HCT116 (cell line): ENCODE measurements around the gene CPZ. TPM values are rescaled to one million over a fixed set of nuclear protein-coding genes. Genes with fewer than 3 reads are reported as not detected.

Experiments
- ATAC-seq: fragments of 200-7000 bp; cut with Tn5 transposase; 2 replicates; pipeline ENCODE4 v1.9.1; 2020; ENCODE audit warnings: mild to moderate bottlenecking, moderate library complexity
- BruUV-seq: library from RNA; stranded (reverse); fragments of 400-500 nt; replicated peaks from 2 replicates; lab custom pipeline; 2021; lab: Mats Ljungman, UMichigan
- CTCF ChIA-PET: fragments of 300-600 bp; sonication (Branson Sonifier 250); formaldehyde crosslinking; loops from one replicate; lab custom pipeline; 2021; ENCODE audit warnings: antibody characterized with exemption; lab: Charles Lee
- POLR2A ChIA-PET: fragments of 300-600, 350-600 bp; sonication (Branson Sonifier 250); formaldehyde crosslinking; loops from one replicate; lab custom pipeline; 2021; ENCODE audit warnings: antibody characterized with exemption; lab: Charles Lee
- RAD21 ChIA-PET, 2 experiments: fragments of 300-600 bp; sonication (Branson Sonifier 250); formaldehyde crosslinking; loops; one replicate each; lab custom pipeline; 2023; ENCODE audit warnings: low total read pairs in 2 of 2; ENCODE audit not compliant: uncharacterized antibody in 2 of 2, unreplicated experiment in 2 of 2, low non-redundant PET in 1 of 2; lab: Charles Lee
- DNase-seq: peaks from one replicate; pipeline ENCODE4 v3.0.0-alpha.2; 2010; ENCODE audit warnings: low read depth, low spot score
- H2AFZ ChIP-seq: fragments of 200-600 bp; shearing (Covaris generic), sonication (generic); 2 replicates; pipeline ENCODE4 v1.6.1; 2017; ENCODE audit warnings: low read depth, mixed run types, mixed read lengths, antibody characterized with exemption, low read length; ENCODE audit not compliant: poor library complexity, severe bottlenecking
- H3K27ac ChIP-seq: 2 replicates; pipeline ENCODE4 v1.5.1; 2012; ENCODE audit warnings: low read depth, low read length
- H3K27me3 ChIP-seq: fragments of 200-600 bp; sonication (generic); 2 replicates; pipeline ENCODE4 v1.6.1; 2016; ENCODE audit warnings: mixed run types, low read length, mixed read lengths; ENCODE audit not compliant: insufficient read depth
- H3K36me3 ChIP-seq, 2 experiments: fragments of 200-500 bp in 1 of 2; fragments of 200-600 bp in 1 of 2; sonication (Bioruptor generic) in 1 of 2; sonication (generic) in 1 of 2; 2 replicates each; pipeline versions ENCODE4 v1.5.1 to v1.6.1; 2014 to 2016; ENCODE audit warnings: low read length in 2 of 2, inconsistent platforms in 1 of 2, mixed read lengths in 1 of 2, mixed run types in 1 of 2; ENCODE audit not compliant: insufficient read depth in 2 of 2, control insufficient read depth in 1 of 2
- H3K4me1 ChIP-seq, 2 experiments: fragments of 200-600 bp in 1 of 2; sonication (generic) in 1 of 2; 2 replicates each; pipeline versions ENCODE4 v1.5.1 to v1.6.1; 2012 to 2017; ENCODE audit warnings: low read length in 2 of 2, inconsistent platforms in 1 of 2, mild to moderate bottlenecking in 1 of 2, mixed read lengths in 1 of 2, mixed run types in 1 of 2, moderate library complexity in 1 of 2; ENCODE audit not compliant: insufficient read depth in 2 of 2, control insufficient read depth in 1 of 2
- H3K4me2 ChIP-seq: fragments of 200-600 bp; sonication (generic); 2 replicates; pipeline ENCODE4 v1.6.1; 2017; ENCODE audit warnings: mixed run types, low read length, mixed read lengths
- H3K4me3 ChIP-seq, 2 experiments: fragments of 200-600 bp in 1 of 2; sonication (generic) in 1 of 2; replicated peaks in 1 of 2; 2 replicates each; pipeline ENCODE4 v1.5.1; 2011 to 2016; ENCODE audit warnings: low read length in 2 of 2, control low read depth in 1 of 2, low read depth in 1 of 2, mild to moderate bottlenecking in 1 of 2, mixed read lengths in 1 of 2, mixed run types in 1 of 2
- H3K79me2 ChIP-seq: fragments of 200-600 bp; sonication (generic); 2 replicates; pipeline ENCODE4 v1.6.1; 2017; ENCODE audit warnings: mild to moderate bottlenecking, mixed run types, low read length, moderate library complexity, mixed read lengths; ENCODE audit not compliant: insufficient read depth
- H3K9ac ChIP-seq: fragments of 200-600 bp; sonication (generic); 2 replicates; pipeline ENCODE4 v1.6.1; 2016; ENCODE audit warnings: low read length, mixed read lengths
- H3K9me2 ChIP-seq: fragments of 200-600 bp; sonication (generic), shearing (Covaris generic); 2 replicates; pipeline ENCODE4 v1.6.1; 2017; ENCODE audit warnings: mixed run types, mild to moderate bottlenecking, moderate library complexity; ENCODE audit not compliant: insufficient read depth
- H3K9me3 ChIP-seq, 2 experiments: fragments of 200-500 bp in 1 of 2; fragments of 200-600 bp in 1 of 2; sonication (Bioruptor generic) in 1 of 2; sonication (generic) in 1 of 2; 2 replicates each; pipeline ENCODE4 v1.6.1; 2014 to 2017; ENCODE audit warnings: low read length in 2 of 2, mixed read lengths in 2 of 2, inconsistent platforms in 1 of 2, low read depth in 1 of 2, mild to moderate bottlenecking in 1 of 2, mixed run types in 1 of 2, moderate library complexity in 1 of 2; ENCODE audit not compliant: control insufficient read depth in 1 of 2, insufficient read depth in 1 of 2
- H4K20me1 ChIP-seq: fragments of 200-600 bp; sonication (generic), shearing (Covaris generic); 2 replicates; pipeline ENCODE4 v1.6.1; 2017; ENCODE audit warnings: mixed run types, mild to moderate bottlenecking, moderate library complexity; ENCODE audit not compliant: insufficient read depth
- ATF3 ChIP-seq: IDR thresholded peaks from 2 replicates; pipeline ENCODE4 v1.6.1; 2012
- CBX3 ChIP-seq: IDR thresholded peaks from 2 replicates; pipeline ENCODE4 v1.6.1; 2012; ENCODE audit warnings: low read depth
- CTCF ChIP-seq, 3 experiments: fragments of 200-600 bp in 1 of 3; sonication (generic) in 1 of 3; IDR thresholded peaks in 2 of 3; conservative IDR thresholded peaks in 1 of 3; 2 replicates each; pipeline ENCODE4 v1.5.1; 2012 to 2017; ENCODE audit warnings: low read depth in 2 of 3, low read length in 2 of 3, antibody characterized with exemption in 1 of 3, borderline replicate concordance in 1 of 3, control low read depth in 1 of 3, mild to moderate bottlenecking in 1 of 3, mixed read lengths in 1 of 3, mixed run types in 1 of 3, moderate library complexity in 1 of 3; ENCODE audit not compliant: insufficient read depth in 1 of 3
- EGR1 ChIP-seq: IDR thresholded peaks from 2 replicates; pipeline ENCODE4 v1.6.1; 2012; ENCODE audit warnings: low read depth
- ELF1 ChIP-seq: IDR thresholded peaks from 2 replicates; pipeline ENCODE4 v1.6.1; 2012; ENCODE audit warnings: low read depth, borderline replicate concordance
- JUND ChIP-seq: IDR thresholded peaks from 2 replicates; pipeline ENCODE4 v1.6.1; 2012
- MAX ChIP-seq: IDR thresholded peaks from 2 replicates; pipeline ENCODE4 v1.6.1; 2012
- POLR2AphosphoS5 ChIP-seq: IDR thresholded peaks from 2 replicates; pipeline ENCODE4 v1.6.1; 2011; ENCODE audit warnings: mild to moderate bottlenecking, low read depth, low read length, moderate library complexity
- RAD21 ChIP-seq: IDR thresholded peaks from 2 replicates; pipeline ENCODE4 v1.6.1; 2012; ENCODE audit warnings: low read depth, mild to moderate bottlenecking
- REST ChIP-seq: IDR thresholded peaks from 2 replicates; pipeline ENCODE4 v1.6.1; 2012; ENCODE audit warnings: low read depth
- SIN3A ChIP-seq: IDR thresholded peaks from 2 replicates; pipeline ENCODE4 v1.6.1; 2012; ENCODE audit warnings: low read depth
- SRF ChIP-seq: IDR thresholded peaks from 2 replicates; pipeline ENCODE4 v1.6.1; 2012; ENCODE audit warnings: low read depth
- TCF7L2 ChIP-seq: IDR thresholded peaks from 2 replicates; pipeline ENCODE4 v1.7.0; 2011; ENCODE audit warnings: borderline replicate concordance, inconsistent platforms; ENCODE audit not compliant: insufficient read depth, insufficient read length; ENCODE audit errors: extremely low read depth
- ZBTB33 ChIP-seq: IDR thresholded peaks from 2 replicates; pipeline ENCODE4 v1.6.1; 2011; ENCODE audit warnings: mild to moderate bottlenecking, low read length, moderate library complexity; ENCODE audit not compliant: insufficient replicate concordance; ENCODE audit errors: extremely low read depth
- ZFX ChIP-seq: fragments of 450-650 bp; IDR thresholded peaks from 2 replicates; pipeline ENCODE4 v1.6.1; 2017
- ZNF274 ChIP-seq: fragments of 200-500 bp; sonication (Bioruptor generic); IDR thresholded peaks from 2 replicates; pipeline ENCODE4 v1.6.1; 2014; ENCODE audit warnings: mild to moderate bottlenecking, low read depth, low read length, inconsistent platforms
- intact Hi-C: fragments of 100-400 bp; cut with micrococcal nuclease; formaldehyde crosslinking; loops from 2 replicates; pipeline ENCODE4 v1.10.0; 2022
- total RNA-seq: library from RNA; stranded (reverse); gene quantifications from one replicate; pipeline ENCODE4 v1.2.1, GENCODE V29; 2021; ENCODE audit not compliant: unreplicated experiment

Gene CPZ
- total RNA-seq, 1 experiment from 2014 or later, result not detected

DNA sequence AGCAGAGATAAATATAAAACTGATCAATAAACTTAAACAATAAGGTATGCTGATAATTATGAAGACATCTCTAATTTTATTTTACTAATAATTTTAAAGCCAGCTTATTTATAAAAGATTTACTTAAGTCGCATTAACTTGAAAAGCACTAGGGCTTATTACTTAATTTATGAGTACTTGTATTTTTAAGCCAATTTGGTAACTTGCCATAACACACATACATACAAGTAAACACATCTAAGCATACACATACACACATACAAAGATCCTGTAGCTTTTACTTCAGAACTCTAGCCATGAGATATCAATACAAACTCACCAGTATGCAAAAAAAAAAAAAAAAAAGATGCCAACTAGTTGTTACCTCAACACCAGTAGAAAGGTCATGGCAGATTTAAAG is 22.4 kb upstream of the CPZ start:
- TF ChIP-seq REST, result no peak
- TF ChIP-seq ZNF274, result no peak
- TF ChIP-seq POLR2AphosphoS5, result no peak
- no peak for TF ChIP-seq MAX
- no peak for TF ChIP-seq SRF
- no peak for TF ChIP-seq RAD21
- TF ChIP-seq ZBTB33, result no peak
- TF ChIP-seq ATF3, result no peak
- no peak for TF ChIP-seq TCF7L2
- no peak for TF ChIP-seq EGR1
- TF ChIP-seq CTCF (IDR thresholded peaks at IDR 0.05 in 2 of 3, conservative IDR thresholded peaks at IDR 0.05 in 1 of 3; ENCODE audit: borderline replicate concordance in 1 of 3, insufficient read depth in 1 of 3, low read depth in 2 of 3, low read length in 2 of 3), result no peak
- TF ChIP-seq JUND, result no peak
- TF ChIP-seq ELF1, result no peak
- TF ChIP-seq CBX3, result no peak
- TF ChIP-seq SIN3A, result no peak
- no peak for TF ChIP-seq ZFX
- peaks cover 0 to 12% of the 10 kb centered on the region in 2 experiments; a peak in 1 of 4 replicates for H3K4me1 ChIP-seq
- no peaks in the 10 kb centered on the region for H3K9me3 ChIP-seq
- CTCF ChIA-PET, result interaction anchor here (1.1 kb wide), 1 partner anchor 16 kb away, joined by 3 read pairs; no protein-coding TSS in a partner anchor
- no peaks in the 10 kb centered on the region for H3K36me3 ChIP-seq
- POLR2A ChIA-PET, result no interaction called here
- intact Hi-C loops, result no loop called here
- no peaks in the 10 kb centered on the region for H3K79me2 ChIP-seq
- no peak overlapping the region for H2AFZ ChIP-seq
- H3K27me3 ChIP-seq, result 0 out of 2 replicates have a peak, but pooled peaks cover under 1% of the 10 kb centered on the region
- no peak overlapping the region for H3K27ac ChIP-seq
- no peak overlapping the region for H3K9ac ChIP-seq
- no TSS peak for BruUV-seq
- no peak overlapping the region for H3K4me3 ChIP-seq
- DNase-seq, result no peak
- H3K4me2 ChIP-seq, result no peak overlapping the region
- ATAC-seq, result no peak
- no peaks in the 10 kb centered on the region for H4K20me1 ChIP-seq
- H3K9me2 ChIP-seq, result no peaks in the 10 kb centered on the region
- RAD21 ChIA-PET, result no interaction called here
